Loucy (cell line): ENCODE measurements around the gene FANCC.

Experiments
- H2AFZ ChIP-seq: fragments of 200-600 bp; sonication (generic); 2 replicates; pipeline ENCODE4 v1.6.0; 2016; ENCODE audit warnings: antibody characterized with exemption, mild to moderate bottlenecking, low read length, moderate library complexity
- H3F3A ChIP-seq: fragments of 200-600 bp; 2 replicates; pipeline ENCODE4 v1.6.0; 2016; ENCODE audit warnings: antibody characterized with exemption, low read depth, mild to moderate bottlenecking
- H3K27me3 ChIP-seq: fragments of 200-600 bp; sonication (generic); 2 replicates; pipeline ENCODE4 v1.6.1; 2014; ENCODE audit warnings: low read length, mild to moderate bottlenecking; ENCODE audit not compliant: insufficient read depth, poor library complexity, severe bottlenecking
- H3K36me3 ChIP-seq: fragments of 200-600 bp; sonication (generic); 2 replicates; pipeline ENCODE4 v1.6.1; 2016; ENCODE audit warnings: low read length; ENCODE audit not compliant: insufficient read depth
- H3K4me1 ChIP-seq: fragments of 200-600 bp; sonication (generic); 2 replicates; pipeline ENCODE4 v1.5.1; 2014; ENCODE audit warnings: low read length, mild to moderate bottlenecking; ENCODE audit not compliant: insufficient read depth, poor library complexity, severe bottlenecking
- H3K4me2 ChIP-seq: fragments of 200-600 bp; sonication (generic); 2 replicates; pipeline ENCODE4 v1.6.0; 2014; ENCODE audit warnings: antibody characterized with exemption, low read length, low read depth, mild to moderate bottlenecking; ENCODE audit not compliant: poor library complexity, severe bottlenecking
- H3K4me3 ChIP-seq: fragments of 200-600 bp; sonication (generic); 2 replicates; pipeline ENCODE4 v1.5.1; 2014; ENCODE audit warnings: low read length, mild to moderate bottlenecking, mixed read lengths; ENCODE audit not compliant: poor library complexity, severe bottlenecking
- H3K79me2 ChIP-seq: fragments of 200-600 bp; sonication (generic); 2 replicates; pipeline ENCODE4 v1.6.1; 2014; ENCODE audit warnings: low read length; ENCODE audit not compliant: insufficient read depth
- H3K9ac ChIP-seq: fragments of 200-600 bp; sonication (generic); 2 replicates; pipeline ENCODE4 v1.6.0; 2014; ENCODE audit warnings: mild to moderate bottlenecking, low read depth, low read length, moderate library complexity; ENCODE audit not compliant: poor library complexity, severe bottlenecking
- H3K9me2 ChIP-seq: fragments of 200-600 bp; sonication (generic); replicated peaks from 2 replicates; pipeline ENCODE4 v1.6.1; 2016; ENCODE audit warnings: low read depth, low read length, mixed read lengths
- H3K9me3 ChIP-seq: fragments of 200-600 bp; sonication (generic); 2 replicates; pipeline ENCODE4 v1.6.1; 2014; ENCODE audit warnings: mild to moderate bottlenecking, antibody characterized with exemption, low read length, low read depth; ENCODE audit not compliant: insufficient read depth
- H4K20me1 ChIP-seq: fragments of 200-600 bp; sonication (generic); 2 replicates; pipeline ENCODE4 v1.6.0; 2014; ENCODE audit warnings: antibody characterized with exemption, low read length, mild to moderate bottlenecking; ENCODE audit not compliant: insufficient read depth, poor library complexity, severe bottlenecking
- EZH2phosphoT487 ChIP-seq: fragments of 200-600 bp; IDR thresholded peaks from 2 replicates; pipeline ENCODE4 v1.6.1; 2018; ENCODE audit warnings: antibody characterized with exemption, mild to moderate bottlenecking, moderate library complexity, borderline replicate concordance
- TF ChIP-seq, protein P1 (sequence below): fragments of 200-600 bp; sonication (generic); conservative IDR thresholded peaks from 2 replicates; pipeline ENCODE4 v1.5.1; 2014; ENCODE audit warnings: mild to moderate bottlenecking, antibody characterized with exemption, low read length

FANCC gene

DNA sequence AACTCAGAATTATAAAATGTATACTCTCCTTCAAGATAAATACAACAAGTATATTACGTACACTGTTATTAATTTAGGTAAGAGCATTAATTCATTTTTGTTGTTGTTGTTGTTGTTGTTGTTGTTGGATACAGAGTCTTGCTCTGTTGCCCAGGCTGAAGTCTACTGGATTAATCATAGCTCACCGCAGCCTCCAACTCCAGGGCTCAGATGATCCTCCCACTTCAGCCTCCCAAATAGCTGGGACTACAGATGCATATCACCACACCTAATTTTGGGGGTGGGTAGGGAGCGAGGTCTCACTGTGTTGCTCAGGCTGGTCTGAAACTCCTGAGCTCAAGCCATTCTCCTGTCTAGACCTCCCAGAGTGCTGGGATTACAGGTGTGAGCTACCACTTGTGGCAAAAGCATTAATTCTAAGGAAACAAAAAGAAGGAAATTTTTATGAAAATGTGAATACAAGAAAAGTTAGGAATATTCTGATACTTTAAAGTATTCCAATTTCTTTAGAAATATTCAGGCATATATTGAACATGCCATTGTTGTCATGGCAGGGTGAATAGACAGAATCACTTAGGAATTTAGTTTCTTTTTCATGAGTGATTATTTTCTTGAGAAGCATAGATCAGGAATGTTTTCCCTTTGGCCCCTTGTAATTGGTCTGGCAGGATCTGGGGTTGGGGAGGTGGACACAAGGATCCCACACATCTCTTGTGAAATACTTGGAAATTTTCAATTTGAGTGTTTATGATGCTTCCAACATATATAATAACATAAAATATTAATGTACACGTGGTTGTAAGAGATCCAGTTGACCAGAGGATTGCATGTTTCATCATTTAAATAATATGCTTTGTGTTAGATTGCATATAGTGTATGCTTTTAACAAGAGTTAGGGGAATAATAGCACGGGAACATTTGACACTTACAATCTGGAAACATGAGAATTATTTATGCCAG lies 263.6 kb downstream of the FANCC start:
- H3K27me3 ChIP-seq: no peaks in the 10 kb centered on the region
- peak overlapping the region; percentile 7 for H3K4me2 ChIP-seq
- H3K4me1 ChIP-seq: peaks cover 39% of the 10 kb centered on the region
- no peak for TF ChIP-seq EZH2phosphoT487
- TF ChIP-seq, protein P1, sequence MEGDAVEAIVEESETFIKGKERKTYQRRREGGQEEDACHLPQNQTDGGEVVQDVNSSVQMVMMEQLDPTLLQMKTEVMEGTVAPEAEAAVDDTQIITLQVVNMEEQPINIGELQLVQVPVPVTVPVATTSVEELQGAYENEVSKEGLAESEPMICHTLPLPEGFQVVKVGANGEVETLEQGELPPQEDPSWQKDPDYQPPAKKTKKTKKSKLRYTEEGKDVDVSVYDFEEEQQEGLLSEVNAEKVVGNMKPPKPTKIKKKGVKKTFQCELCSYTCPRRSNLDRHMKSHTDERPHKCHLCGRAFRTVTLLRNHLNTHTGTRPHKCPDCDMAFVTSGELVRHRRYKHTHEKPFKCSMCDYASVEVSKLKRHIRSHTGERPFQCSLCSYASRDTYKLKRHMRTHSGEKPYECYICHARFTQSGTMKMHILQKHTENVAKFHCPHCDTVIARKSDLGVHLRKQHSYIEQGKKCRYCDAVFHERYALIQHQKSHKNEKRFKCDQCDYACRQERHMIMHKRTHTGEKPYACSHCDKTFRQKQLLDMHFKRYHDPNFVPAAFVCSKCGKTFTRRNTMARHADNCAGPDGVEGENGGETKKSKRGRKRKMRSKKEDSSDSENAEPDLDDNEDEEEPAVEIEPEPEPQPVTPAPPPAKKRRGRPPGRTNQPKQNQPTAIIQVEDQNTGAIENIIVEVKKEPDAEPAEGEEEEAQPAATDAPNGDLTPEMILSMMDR: no peak
- no peak overlapping the region for H2AFZ ChIP-seq
- H4K20me1 ChIP-seq: no peaks in the 10 kb centered on the region
- H3K36me3 ChIP-seq: no peaks in the 10 kb centered on the region
- no peaks in the 10 kb centered on the region for H3K9me3 ChIP-seq
- H3K79me2 ChIP-seq: no peaks in the 10 kb centered on the region; the same call in 1 of the 2 replicates
- H3K9me2 ChIP-seq: no peaks in the 10 kb centered on the region
- H3F3A ChIP-seq: 0 out of 2 replicates have a peak, but pooled peaks cover 3% of the 10 kb centered on the region
- no peak overlapping the region for H3K9ac ChIP-seq
- H3K4me3 ChIP-seq: no peak overlapping the region

DNA sequence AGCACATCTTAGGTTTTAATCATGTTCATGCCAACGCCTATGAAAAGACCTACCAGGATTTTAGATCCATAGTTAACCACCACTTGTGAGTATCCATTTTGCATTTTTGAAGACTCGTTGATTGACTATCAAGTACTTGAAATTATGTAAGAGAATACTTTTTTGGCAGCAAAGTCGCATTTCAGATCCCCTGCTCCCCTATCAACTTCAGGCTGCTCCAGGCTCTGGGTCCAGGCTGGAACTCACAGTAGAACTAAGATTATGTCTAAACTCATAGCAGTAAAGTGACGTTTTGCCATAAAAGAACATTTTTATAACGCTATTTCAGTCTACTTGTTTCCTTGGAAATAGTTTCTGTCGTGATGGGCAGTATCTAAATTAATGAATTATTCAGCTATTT lies 267.7 kb downstream of the FANCC start:
- Histone ChIP-seq H3K4me1 (no peaks in the 10 kb centered on the region), H3K79me2 (no peaks in the 10 kb centered on the region; the same call in 1 of the 2 replicates), H3K9me2 (no peaks in the 10 kb centered on the region), H3K36me3 (no peaks in the 10 kb centered on the region), H3K27me3 (no peaks in the 10 kb centered on the region), H2AFZ (no peak overlapping the region), H3K4me2 (peak overlapping the region; percentile 54), H4K20me1 (no peaks in the 10 kb centered on the region), H3K4me3 (no peak overlapping the region), H3K9me3 (no peaks in the 10 kb centered on the region), H3F3A (0 out of 2 replicates have a peak, but pooled peaks cover 5% of the 10 kb centered on the region), H3K9ac (no peak overlapping the region)
- no peak for TF ChIP-seq EZH2phosphoT487
- TF ChIP-seq, protein P1: no peak
